Measurements from ENCODE around the gene EYA2. TPM values are rescaled to one million over a fixed set of nuclear protein-coding genes. Genes with fewer than 3 reads are reported as not detected.

Gene EYA2
- total and polyA plus RNA-seq, 7 donors, result 1.2 to 11.8 (median 3.3) TPM

GRCh38 chr20:47224857-47225256 lies 330.2 kb downstream of the EYA2 start:
- WGBS, 2 donors, result 98 to 99% methylated on average over 4 of the region's 4 CpGs
- peaks cover 13 to 99% (median 70%) of the 10 kb centered on the region in 4 donors for H3K36me3 ChIP-seq
- intact Hi-C loops (cut with DNase I), result no loop called here

GRCh38 chr20:47225458-47225857 lies 330.8 kb downstream of the EYA2 start:
- TF ChIP-seq, protein P1, sequence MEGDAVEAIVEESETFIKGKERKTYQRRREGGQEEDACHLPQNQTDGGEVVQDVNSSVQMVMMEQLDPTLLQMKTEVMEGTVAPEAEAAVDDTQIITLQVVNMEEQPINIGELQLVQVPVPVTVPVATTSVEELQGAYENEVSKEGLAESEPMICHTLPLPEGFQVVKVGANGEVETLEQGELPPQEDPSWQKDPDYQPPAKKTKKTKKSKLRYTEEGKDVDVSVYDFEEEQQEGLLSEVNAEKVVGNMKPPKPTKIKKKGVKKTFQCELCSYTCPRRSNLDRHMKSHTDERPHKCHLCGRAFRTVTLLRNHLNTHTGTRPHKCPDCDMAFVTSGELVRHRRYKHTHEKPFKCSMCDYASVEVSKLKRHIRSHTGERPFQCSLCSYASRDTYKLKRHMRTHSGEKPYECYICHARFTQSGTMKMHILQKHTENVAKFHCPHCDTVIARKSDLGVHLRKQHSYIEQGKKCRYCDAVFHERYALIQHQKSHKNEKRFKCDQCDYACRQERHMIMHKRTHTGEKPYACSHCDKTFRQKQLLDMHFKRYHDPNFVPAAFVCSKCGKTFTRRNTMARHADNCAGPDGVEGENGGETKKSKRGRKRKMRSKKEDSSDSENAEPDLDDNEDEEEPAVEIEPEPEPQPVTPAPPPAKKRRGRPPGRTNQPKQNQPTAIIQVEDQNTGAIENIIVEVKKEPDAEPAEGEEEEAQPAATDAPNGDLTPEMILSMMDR (IDR thresholded peaks at IDR 0.05), result no peak
- no peak for TF ChIP-seq POLR2AphosphoS5 (IDR thresholded peaks at IDR 0.05)
- H3K27me3 ChIP-seq, result no peaks in the 10 kb centered on the region
- H3K36me3 ChIP-seq, result peaks cover 13 to 93% (median 66%) of the 10 kb centered on the region in 4 donors
- no peaks in the 10 kb centered on the region for H3K9me3 ChIP-seq
- H3K4me1 ChIP-seq, result peaks cover 0 to 4% (median 0%) of the 10 kb centered on the region in 4 donors
- WGBS, 2 donors, result 80 to 92% methylated on average over 1 of the region's 1 CpG
- no peak for DNase-seq
- intact Hi-C loops (cut with DNase I), result no loop called here
- no peak overlapping the region for H3K4me3 ChIP-seq
- no peak overlapping the region for H3K27ac ChIP-seq

More at GRCh38 chr20:47224857-47225256, 330.2 kb downstream of the EYA2 start:
- Histone ChIP-seq H3K4me3 (no peak overlapping the region), H3K27me3 (no peaks in the 10 kb centered on the region), H3K9me3 (no peaks in the 10 kb centered on the region), H3K4me1 (peaks cover 0 to 4% (median 0%) of the 10 kb centered on the region in 4 donors), H3K27ac (no peak overlapping the region)
- no peak for TF ChIP-seq POLR2A (IDR thresholded peaks at IDR 0.05)
- DNase-seq, result no peak

- 89 to 94% methylated on average over 7 of the region's 7 CpGs for WGBS, 2 donors
- peaks cover 0 to 10% (median 2%) of the 10 kb centered on the region in 4 donors for H3K4me1 ChIP-seq
- H3K27ac ChIP-seq, result no peak overlapping the region
- no peak for DNase-seq
- no peaks in the 10 kb centered on the region for H3K27me3 ChIP-seq
- no peak overlapping the region for H3K4me3 ChIP-seq
- H3K9me3 ChIP-seq, result no peaks in the 10 kb centered on the region
- H3K36me3 ChIP-seq, result peaks cover 10 to 82% (median 51%) of the 10 kb centered on the region in 4 donors
- no peak for TF ChIP-seq EP300 (IDR thresholded peaks at IDR 0.05)
- TF ChIP-seq POLR2AphosphoS5 (IDR thresholded peaks at IDR 0.05), result no peak
- no peak for TF ChIP-seq POLR2A (IDR thresholded peaks at IDR 0.05)
- TF ChIP-seq, protein P1 (IDR thresholded peaks at IDR 0.05), result no peak
- intact Hi-C loops (cut with DNase I), result no loop called here
Observed at GRCh38 chr20:47227119-47227518, 332.5 kb downstream of the EYA2 start.

- Histone ChIP-seq H3K4me3 (no peak overlapping the region), H3K27ac (no peak overlapping the region), H3K4me1 (peaks cover 0 to 10% (median 2%) of the 10 kb centered on the region in 4 donors), H3K36me3 (peaks cover 7 to 80% (median 48%) of the 10 kb centered on the region in 4 donors), H3K27me3 (no peaks in the 10 kb centered on the region), H3K9me3 (no peaks in the 10 kb centered on the region)
- intact Hi-C loops (cut with DNase I), result no loop called here
- WGBS, 2 donors, result 89 to 94% methylated on average over 9 of the region's 9 CpGs
- TF ChIP-seq POLR2AphosphoS5 (IDR thresholded peaks at IDR 0.05) (no peak), POLR2A (IDR thresholded peaks at IDR 0.05) (no peak), EP300 (IDR thresholded peaks at IDR 0.05) (no peak)
- TF ChIP-seq, protein P1 (IDR thresholded peaks at IDR 0.05), result no peak
- no peak for DNase-seq
Observed at GRCh38 chr20:47227576-47227975, 332.9 kb downstream of the EYA2 start.

- Histone ChIP-seq H3K36me3 (peaks cover 7 to 76% (median 42%) of the 10 kb centered on the region in 4 donors), H3K4me1 (peaks cover 0 to 10% (median 2%) of the 10 kb centered on the region in 4 donors), H3K27ac (no peak overlapping the region), H3K9me3 (no peaks in the 10 kb centered on the region), H3K4me3 (no peak overlapping the region), H3K27me3 (no peaks in the 10 kb centered on the region)
- intact Hi-C loops (cut with DNase I), result no loop called here
- DNase-seq, result no peak
- WGBS, 2 donors, result 85% methylated on average over 5 of the region's 5 CpGs
- TF ChIP-seq POLR2AphosphoS5 (IDR thresholded peaks at IDR 0.05), result no peak
- no peak for TF ChIP-seq POLR2A (IDR thresholded peaks at IDR 0.05)
- no peak for TF ChIP-seq EP300 (IDR thresholded peaks at IDR 0.05)
- TF ChIP-seq, protein P1 (IDR thresholded peaks at IDR 0.05), result no peak
Observed at GRCh38 chr20:47228654-47229053, 334.0 kb downstream of the EYA2 start.

Measured in sigmoid colon (tissue), 7 donors.